ENCODE data around the gene OR9G4.

Gene OR9G4

DNA sequence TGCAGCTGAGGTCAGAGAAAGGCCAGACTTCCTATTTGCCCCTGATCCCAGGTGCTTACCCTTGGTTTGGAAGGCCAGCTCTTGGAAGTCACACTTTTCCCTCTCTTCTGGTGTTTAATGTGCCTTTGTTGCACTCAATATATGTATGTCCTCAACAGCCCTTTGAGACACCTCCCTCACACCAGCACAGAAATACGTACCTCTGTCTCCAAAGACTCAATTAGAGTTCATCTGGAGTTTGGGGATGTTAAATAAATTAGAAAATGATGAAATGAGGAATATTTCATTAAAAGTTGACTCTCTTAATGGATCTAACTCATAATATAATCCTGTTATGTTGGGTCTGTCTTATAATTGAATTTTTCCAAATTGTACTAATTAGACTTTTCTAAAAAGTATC, at the start of gene OR9G4:
Gene OR9G4 (minus strand): TSS at position 101 of the 400 bp plus-strand sequence. CDS start 4,931 bp downstream, outside the sequence.
- no peak for DNase-seq

DNA sequence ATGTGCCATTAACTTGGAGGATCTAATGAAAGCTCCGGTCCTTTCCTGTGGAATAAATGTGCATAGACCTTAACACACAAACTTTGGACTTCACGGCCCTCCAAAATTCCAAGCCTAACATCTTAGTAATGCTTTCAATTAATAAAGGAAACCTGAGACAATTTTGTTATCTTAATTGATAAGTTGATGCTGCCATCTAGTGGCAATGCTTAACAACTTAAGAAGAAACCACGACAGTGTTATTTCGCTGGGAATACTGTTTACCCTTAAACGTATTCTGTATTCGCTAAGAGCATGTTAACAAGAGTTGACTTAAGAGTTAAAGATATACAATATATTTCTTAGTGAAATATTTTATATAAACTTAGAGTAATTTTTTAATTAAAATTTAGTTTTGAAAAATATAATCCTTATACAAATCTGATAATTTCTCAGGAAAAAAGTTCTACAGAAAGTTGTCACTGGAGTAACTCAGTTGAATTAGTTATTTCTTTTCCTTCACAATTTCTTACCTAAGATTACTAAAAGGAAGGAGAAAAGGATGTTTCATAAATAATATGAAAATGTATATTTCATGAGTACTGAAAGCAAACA, 35.0 kb upstream of the OR9G4 start:
- no peak for DNase-seq

DNA sequence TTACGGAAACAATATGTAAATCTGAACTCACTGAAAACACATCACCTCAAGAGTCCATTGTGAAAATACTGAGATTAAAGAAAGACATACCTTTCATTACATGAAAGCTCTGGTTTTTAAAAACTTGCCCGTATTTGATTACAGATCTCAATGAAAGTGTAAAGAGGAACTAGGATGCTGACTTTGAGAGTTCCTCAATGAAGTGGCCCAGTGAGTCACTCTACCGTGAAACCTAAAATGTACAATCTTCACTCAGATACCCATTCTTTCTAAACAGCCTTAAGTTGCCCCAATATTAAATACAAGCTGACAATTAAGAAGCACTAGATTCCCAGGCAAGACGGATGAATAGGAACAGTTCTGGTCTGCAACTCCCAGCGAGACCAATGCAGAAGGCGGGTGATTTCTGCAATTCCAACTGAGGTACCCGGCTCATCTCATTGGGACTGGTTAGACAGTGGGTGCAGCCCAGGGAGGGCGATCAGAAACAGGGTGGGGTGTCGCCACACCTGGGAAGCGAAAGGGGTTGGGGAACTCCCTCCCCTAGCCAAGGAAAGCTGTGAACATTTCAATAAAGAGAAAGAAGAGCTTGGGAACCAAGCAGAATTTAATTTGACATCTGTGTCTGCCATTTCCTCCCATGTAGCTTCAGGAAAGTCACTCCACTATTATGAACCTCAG, 33.8 kb upstream of the OR9G4 start:
- DNase-seq, result no peak

DNA sequence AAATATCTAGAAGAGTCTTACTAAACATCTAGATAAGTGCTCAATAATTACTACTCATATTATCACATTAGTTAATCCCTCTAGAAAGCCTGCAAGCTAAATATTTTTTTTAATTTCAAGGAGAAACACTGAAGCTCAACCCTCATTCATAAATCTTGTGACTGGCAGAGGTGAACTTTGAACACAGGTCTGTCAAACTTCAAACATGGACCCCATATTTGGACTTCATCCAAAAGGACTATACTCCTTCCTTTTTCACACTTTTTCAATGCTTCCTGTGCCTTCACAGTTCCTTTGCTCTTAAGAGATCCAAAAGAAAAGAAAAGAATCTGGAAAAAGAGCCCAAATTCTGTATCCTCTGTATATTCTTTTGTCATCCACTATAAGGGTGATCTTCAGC, 28.3 kb upstream of the OR9G4 start:
- no peak for DNase-seq

DNA sequence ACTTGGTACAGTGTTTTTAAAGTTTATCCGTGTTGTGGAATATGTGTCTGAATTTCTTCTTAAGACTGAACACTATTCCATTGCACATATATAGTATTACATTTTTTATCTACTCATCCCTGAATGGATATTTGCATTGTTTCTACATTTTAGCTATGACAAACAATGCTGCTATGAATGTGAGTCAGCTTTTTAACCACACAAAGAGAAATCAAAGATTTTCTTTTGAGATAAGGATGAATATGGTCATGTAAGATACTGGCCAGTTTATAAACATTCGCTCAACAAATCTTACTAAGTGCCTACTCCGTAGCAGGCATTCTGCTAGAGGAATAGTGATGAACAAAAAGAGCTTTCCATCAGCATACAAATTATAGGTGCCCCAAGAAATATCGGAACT, 16.5 kb upstream of the OR9G4 start:
- DNase-seq, result no peak

DNA sequence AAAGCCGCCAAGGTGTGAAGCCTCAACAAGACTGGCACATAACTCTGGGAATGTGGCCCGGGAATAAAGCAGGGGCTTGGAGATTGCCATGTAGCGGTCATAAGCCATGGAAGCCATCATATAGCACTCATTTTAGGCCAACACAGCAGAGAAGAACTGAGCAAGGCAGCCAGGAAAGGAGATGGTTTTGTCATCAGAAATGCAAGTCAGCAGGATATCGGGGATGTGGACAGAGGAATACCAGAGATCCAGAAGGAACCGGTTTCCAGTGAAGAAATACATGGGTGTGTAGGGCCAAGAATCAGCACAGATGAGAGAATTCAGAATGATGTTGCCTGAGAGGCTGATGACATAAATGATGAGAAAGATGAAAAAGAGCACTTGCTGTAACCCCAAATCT, 3.0 kb upstream of the OR9G4 start:
- DNase-seq, result no peak

DNA sequence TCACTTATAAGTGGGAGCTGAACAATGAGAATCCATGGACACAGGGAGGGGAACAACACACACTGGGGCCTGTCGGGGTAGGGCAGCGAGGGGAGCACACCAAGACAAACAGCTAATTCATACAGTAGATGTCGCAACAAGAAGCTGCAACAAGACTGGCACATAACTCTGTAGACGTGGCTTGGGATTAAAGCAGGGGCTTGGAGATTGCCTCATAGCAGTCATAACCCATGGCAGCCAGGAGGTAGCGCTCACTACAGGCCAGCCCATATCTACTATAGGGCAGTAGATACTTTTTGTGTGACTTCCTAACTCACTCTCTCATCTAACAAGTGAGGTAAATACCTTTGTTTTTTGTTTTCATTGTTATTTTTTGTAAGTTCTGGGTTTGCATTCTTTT, 1.7 kb upstream of the OR9G4 start:
- DNase-seq, result no peak

DNA sequence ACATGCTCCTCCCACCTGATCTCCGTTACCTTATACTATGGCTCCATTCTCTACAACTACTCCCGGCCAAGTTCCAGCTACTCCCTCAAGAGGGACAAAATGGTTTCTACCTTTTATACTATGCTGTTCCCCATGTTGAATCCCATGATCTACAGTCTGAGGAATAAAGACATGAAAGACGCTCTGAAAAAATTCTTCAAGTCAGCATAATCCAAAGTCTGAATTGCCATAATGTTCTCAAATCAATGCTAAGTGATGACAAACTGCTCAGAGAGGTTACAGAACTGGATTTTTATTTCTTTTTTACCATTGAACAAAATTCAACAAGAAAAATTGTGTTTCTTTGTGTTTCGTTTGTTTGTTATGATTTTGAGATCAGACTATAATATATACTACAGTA, 7.6 kb downstream of the OR9G4 start:
- no peak for DNase-seq

DNA sequence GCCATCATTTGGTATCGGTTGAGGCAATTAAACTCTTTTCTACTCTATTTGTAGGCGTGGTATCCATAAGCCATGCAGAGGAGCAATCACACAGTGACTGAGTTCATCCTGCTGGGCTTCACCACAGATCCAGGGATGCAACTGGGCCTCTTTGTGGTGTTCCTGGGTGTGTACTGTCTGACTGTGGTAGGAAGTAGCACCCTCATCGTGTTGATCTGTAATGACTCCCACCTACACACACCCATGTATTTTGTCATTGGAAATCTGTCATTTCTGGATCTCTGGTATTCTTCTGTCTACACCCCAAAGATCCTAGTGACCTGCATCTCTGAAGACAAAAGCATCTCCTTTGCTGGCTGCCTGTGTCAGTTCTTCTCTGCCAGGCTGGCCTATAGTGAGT, 8.4 kb downstream of the OR9G4 start:
- no peak for DNase-seq

DNA sequence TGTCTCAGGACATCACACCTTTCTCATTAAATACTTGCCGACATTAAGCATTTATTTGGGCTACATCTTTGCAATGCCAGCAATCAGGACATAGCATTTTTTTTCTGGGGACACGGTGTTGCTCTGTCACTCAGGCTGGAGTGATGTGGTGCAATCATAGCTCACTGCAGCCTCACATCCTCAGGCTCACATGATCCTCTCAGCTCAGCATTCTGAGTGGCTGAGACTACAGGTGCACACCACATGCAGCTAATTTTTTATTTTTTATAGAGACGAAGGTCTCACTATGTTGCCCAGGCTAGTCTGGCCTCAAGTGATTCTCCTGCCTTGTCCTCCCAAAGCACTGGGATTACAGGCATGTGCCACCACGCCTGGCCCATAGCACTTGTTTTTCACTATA, 28.0 kb downstream of the OR9G4 start:
- DNase-seq, result no peak

DNA sequence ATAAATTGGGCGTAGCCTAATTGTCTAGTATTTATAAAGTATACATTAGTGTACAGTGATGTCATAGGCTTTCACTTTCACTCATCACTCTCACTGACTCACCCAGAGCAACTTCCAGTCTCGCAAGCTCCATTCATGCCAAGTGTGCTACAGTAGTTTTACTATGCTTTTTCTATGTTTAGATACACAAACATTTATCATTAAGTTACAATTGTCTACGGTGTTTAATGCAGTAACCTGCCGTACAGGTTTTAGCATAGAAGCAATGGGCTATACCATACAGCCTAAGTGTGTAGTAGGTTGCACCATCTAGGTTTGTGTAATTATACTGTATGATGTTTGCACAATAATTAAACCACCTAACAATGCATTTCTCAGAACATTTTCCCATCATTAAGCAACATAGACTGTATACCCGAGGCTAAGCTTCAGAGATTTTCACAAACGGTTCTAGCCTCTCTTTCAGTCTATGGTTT, 32.1 kb downstream of the OR9G4 start:
- no peak for DNase-seq

DNA sequence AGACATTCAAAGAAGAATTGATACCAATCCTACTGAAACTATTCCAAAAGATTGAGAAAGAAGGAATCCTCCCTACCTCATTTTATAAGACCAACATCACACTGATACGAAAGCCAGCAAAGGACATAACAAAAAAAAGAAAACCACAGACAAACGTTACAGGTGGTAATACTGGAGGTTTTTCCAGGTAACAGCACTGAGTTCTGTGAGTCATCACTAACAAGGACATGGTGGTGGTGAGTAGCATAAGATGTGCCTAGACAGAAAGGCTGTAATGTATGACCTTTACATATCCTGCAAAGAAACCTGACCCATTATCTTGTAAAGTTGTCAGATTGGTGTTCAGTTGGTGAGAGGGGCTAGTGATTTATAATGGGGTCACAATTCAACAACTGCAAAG, 34.3 kb downstream of the OR9G4 start:
- no peak for DNase-seq

DNA sequence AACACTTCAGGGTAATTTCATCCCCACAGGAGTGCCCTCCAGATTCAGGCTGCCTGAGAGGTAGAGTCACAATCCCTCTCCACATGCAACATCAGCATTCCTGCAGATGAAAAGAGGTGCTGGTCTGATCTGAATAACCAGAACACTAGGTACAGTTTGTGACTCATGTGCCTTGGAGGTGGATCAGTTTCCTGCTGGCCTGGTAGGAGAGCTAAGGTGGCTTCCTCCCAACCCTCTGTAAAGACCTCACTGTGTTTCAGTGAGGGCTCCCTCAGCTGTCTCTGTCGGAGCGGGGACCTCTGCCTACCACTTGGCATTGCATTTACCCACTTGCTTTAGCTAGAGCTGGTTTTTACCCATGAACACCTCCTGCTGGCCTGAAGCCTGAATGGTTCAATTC, 42.0 kb downstream of the OR9G4 start:
- DNase-seq, result no peak

DNA sequence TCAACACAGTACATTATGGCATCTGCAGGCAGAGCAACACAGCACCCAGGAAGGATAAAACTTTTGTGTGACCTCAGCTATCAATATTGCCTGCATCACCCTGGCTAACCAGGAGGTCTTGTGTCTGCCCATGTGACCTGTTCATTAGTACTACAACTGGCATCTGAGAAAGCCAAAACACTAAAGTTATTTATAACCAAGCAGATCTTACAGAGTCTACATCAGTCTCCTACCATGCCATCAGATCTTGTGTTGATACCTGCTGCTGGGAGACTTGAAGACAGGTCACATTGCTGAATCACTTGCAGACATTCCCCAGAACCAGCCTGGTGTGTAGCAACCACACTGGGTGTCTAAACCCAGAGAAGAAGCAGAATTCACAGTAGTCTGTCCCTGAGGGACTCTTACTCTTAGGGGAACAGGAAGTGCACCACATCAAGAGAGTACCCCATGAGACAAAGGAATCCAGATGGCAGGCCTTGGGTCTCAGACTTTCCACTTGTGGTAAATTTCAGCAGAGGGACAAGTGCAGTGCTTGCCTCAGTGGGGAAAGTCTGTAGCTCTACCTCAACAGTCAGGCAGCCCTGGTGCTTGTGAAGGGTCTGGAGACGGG, 42.6 kb downstream of the OR9G4 start:
- no peak for DNase-seq

DNA sequence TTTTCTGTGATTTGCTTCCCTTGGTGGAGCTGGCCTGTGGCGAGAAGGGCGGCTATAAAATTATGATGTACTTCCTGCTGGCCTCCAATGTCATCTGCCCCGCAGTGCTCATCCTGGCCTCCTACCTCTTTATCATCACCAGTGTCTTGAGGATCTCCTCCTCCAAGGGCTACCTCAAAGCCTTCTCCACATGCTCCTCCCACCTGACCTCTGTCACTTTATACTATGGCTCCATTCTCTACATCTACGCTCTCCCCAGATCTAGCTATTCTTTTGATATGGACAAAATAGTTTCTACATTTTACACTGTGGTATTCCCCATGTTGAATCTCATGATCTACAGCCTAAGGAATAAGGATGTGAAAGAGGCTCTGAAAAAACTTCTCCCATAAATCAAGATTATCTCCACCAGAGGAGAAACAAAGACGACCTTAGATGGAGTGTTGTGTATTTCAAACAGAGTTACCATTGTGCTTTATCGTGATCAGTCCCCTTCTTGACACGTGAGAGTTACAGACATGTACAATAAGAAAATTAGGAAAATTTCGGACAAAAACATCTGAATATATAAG, 47.5 kb downstream of the OR9G4 start:
- DNase-seq, result no peak

DNA sequence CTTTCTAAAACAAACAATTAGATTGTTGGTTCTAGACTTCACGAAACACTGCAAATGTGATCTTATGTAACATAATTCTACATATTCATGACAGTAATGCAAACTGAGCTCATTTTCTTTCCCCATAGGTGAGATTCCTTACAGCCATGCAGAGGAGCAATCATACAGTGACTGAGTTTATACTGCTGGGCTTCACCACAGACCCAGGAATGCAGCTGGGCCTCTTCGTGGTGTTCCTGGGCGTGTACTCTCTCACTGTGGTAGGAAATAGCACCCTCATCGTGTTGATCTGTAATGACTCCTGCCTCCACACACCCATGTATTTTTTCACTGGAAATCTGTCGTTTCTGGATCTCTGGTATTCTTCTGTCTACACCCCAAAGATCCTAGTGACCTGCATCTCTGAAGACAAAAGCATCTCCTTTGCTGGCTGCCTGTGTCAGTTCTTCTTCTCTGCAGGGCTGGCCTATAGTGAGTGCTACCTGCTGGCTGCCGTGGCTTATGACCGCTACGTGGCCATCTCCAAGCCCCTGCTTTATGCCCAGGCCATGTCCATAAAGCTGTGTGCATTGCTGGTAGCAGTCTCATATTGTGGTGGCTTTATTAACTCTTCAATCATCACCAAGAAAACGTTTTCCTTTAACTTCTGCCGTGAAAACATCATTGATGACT, 48.1 kb downstream of the OR9G4 start:
- no peak for DNase-seq

DNA sequence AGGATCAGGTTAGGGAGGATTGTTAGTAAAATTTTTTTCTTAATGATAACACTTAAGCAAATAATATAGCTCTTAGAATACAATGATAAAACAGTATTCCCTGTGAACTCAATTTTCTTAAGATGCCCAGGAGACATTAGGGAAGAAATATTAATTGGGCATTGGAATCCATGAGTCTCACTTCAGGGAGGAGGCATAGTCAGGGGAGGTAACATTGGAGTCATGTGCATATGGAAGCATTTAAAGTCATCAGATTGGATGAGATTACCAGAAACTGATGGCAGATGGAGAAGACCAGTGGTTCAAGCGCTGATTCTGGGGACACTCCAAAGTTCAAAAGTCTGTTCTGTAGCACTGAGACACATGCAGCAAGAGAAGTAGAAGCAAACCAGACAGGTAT, 49.7 kb downstream of the OR9G4 start, which contains the start of gene OR9G1:
Gene OR9G1 (plus strand): TSS at position 301 of the 400 bp plus-strand sequence. CDS start 1,293 bp downstream, outside the sequence.
- DNase-seq, result no peak

DNA sequence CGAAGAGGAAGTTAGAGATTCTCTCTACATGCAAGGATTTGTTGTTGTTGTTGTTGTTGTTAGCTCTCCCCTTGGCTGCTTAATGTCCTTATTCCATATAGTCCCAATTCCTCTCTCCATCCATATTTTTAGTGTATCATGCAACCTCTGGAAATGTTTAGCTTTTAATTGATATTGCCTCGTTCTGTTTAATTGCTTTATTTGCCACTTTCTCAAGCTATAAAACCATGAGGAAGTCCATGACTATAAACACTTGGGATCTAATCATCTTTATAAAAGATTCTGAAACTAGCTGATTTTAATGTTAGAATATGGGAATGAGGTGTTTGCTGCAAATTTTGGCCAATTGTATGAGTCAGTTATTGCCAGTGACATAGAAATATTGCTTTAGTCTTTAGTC, 55.1 kb downstream of the OR9G4 start:
- DNase-seq, result no peak
